NCI-H345 treated with DMSO at 0.1 percent for 48 hours (cell line): ENCODE measurements around the gene CA7.

ENCODE experiments used
- DNase-seq: peaks from one replicate; lab custom pipeline; 2025; ENCODE audit not compliant: unreplicated experiment; lab: John Stamatoyannopoulos, UW

Gene CA7

DNA sequence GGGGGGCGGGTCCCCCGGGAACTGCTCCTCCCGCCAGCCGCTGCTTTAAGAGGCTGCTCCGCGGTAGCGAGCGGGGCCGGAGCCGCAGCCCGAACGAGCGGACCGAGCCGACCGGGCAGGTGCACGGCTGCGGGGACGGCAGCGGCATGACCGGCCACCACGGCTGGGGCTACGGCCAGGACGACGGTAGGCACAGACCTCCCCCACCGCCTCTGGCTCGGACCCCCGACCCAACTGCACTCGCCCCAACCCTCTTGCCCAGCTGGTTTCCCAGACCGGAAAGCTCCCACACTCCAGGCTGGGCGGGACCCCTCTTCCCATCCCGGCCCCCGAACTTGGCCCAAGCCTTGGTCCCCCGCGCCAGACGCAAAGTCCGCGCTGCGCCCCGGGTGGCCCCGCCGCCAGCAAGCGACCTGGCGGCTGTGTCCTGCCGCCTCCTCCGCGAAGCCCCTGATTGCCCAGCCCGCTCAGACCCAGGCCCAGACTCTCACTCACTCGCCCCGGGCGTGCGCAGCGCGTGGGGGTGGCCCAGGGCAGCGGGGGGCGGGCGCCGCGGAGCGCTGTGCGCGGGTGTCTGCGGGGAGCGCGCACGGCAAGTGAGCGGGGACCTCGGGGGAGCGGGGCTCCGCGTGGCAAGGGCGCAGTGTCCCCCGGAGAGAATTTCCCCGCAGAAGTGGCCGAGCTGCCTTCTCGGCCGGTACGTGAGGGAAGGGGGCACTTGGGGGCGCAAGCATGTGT is at the start of gene CA7:
TSS of gene CA7 (plus strand) at position 73 of the 738 bp plus-strand sequence. CDS start at position 147, 74 bp downstream.
- DNase-seq = no peak

DNA sequence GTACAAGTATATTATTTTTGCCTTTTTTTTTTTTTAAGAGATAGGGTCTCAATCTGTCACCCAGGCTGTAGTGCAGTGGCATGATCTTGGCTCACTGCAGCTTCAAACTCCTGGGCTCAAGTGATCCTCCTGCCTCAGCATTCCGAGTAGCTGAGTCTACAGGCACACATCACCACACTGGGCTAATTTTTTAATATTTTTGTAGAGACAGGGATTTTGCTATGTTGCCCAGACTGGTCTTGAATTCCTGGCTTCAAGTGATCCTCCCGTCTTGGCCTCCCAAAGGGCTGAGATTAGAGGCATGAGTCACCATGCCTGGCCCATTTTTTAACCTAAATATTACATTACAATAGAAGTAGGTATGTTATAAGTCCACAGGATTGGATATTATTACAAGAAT is 46.1 kb upstream of the CA7 start:
- no peak for DNase-seq

DNA sequence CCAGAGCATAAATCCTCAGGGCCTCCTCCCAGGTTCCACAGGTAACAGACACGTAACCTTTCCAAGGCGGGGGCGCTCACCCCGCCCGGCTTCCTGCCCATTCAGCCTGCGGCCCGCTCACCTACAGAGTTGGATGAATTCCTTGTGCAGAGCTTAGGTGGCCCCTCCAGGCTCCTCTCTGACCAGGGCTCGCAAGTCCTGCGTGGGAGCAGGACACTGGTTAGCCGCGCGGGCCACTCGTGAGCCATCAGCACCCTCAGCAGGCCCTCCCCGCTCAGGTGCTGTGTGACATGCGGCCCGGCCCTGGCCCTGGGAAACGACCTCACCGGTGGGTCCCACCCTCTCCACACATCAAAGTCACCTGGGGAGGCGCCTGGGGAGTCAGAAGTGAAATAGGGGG is 43.4 kb upstream of the CA7 start:
- DNase-seq = no peak

- DNase-seq = no peak
These were observed 42.7 kb upstream of the CA7 start, which contains the start of gene TERB1 for GRCh38 chr16:66801320-66802105. Gene TERB1, minus strand, starts transcription at chr16:66801584. Its CDS starts 4,786 bp downstream, at chr16:66796798.

- DNase-seq = no peak
These were observed 42.1 kb upstream of the CA7 start for GRCh38 chr16:66802159-66802558.

DNA sequence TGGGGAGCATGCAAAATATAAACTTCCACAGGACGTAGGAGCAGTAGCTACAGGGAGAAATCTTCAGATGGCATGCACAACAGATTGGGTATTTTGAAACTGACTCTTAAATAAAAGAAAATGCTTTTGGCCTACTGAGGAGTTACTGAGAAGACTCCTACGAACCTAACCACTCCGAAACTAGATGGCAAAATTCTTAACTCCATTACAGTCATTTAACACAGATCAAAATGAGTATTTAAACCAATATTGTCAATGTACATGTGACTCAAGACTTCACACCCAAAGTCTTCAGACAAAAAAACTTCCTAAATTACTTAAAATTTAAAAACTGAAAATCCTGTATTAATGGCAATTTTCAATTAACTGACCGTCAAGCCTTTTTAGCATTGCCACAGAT is 34.4 kb upstream of the CA7 start:
- no peak for DNase-seq

GRCh38 chr16:66810391-66810790 is 33.8 kb upstream of the CA7 start:
- DNase-seq = no peak

- no peak for DNase-seq
These were observed 33.2 kb upstream of the CA7 start for GRCh38 chr16:66811043-66811442.

GRCh38 chr16:66814734-66815133 is 29.5 kb upstream of the CA7 start:
- no peak for DNase-seq

DNA sequence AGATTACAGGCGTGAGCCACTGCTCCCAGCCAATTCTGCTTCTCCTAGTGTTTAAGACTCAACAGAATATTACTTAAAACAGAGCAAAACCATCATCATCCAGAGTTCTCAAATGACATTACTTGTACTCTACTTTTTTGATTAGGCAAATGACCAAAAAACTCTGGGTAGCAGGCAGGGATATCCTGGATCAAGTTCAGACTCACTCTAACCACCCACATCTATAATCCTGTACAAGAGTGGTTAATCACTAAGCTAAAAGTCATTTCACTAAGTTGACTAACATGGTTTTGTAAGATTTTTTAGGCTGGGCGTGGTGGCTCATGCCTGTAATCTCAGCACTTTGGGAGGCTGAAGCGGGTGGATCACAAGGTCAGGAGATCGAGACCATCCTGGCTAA is 20.2 kb upstream of the CA7 start:
- DNase-seq = no peak

DNA sequence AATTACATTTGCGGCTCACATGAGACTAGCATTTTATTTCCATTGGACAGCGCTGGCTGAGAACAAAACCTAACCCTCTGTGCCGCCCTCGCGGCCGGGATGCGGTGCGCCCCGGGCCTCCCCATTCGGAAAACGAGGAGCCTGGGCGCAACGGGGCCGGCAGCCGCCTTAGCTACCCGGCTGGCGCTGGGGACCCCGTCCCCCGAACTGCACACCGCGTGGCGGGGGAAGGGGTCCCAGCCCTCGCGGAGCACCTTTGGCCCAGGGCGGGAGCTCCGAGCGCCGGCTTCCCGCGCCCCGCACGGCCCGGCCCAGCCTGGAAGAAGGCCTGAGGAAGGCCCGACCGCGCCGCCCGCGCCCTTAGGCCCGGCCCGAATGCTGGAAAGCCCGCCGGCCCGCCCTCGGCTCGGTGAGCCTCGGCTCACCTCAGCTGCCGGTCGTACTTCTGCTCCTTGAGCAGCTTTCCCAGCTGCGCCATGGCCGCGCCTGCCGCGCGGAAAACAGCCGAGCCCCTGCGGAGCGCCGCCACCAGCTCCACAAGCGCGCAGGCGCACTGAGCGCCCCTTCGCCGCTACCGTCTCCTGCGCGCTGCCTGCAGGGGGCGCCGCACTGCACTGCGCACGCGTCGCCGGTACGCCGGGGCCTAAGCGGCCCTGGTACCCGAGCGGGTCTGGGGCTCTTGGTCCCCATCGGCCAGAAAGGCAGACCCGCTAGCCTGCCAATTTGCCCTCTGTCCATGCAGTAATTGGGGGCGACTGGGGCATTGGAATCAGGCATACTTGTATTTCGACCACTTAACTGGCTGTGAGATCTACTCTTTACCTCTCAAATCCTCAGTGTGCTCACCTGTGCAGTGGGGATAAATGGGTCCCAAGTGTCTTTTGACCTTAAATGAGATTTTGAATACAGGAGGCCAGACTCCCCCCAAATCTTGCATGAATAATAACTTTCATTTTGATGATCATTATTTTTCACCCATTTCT is 13.5 kb upstream of the CA7 start, which contains the start of gene NAE1:
TSS of gene NAE1 (minus strand) at position 555 of the 983 bp plus-strand sequence. CDS start at position 478, 77 bp downstream.
- DNase-seq = peak; percentile 77

- DNase-seq = no peak
These were observed 12.0 kb upstream of the CA7 start for GRCh38 chr16:66832190-66832589.

GRCh38 chr16:66832661-66833305 is 11.4 kb upstream of the CA7 start:
- no peak for DNase-seq

GRCh38 chr16:66834746-66835145 is 9.5 kb upstream of the CA7 start:
- no peak for DNase-seq

GRCh38 chr16:66840883-66841282 is 3.3 kb upstream of the CA7 start:
- DNase-seq = no peak

DNA sequence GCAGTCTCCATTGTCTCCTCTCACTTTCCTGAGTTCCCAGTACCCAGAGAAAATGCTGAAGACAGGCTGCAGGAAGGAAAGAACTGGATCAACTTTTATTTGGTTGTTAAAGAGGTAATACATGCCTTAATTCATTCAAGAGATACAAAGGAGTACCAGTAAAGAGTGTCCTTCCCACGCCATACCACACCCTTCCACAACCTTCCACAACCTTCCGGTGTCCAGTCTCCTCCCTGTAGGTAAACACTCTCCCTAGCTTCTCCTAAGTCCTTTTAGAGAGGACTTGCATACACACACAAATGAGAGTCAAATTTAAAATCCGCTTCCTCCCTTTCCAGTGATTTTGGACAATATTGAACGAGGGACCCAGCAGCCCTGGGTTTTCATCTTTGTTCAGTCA is 2.8 kb upstream of the CA7 start:
- DNase-seq = no peak

- no peak for DNase-seq
These were observed 1.4 kb upstream of the CA7 start for GRCh38 chr16:66842765-66843164.

GRCh38 chr16:66843191-66843590 is 1.0 kb upstream of the CA7 start:
- DNase-seq = no peak

- DNase-seq = no peak
These were observed 239 bp upstream of the CA7 start for GRCh38 chr16:66844009-66844341.

GRCh38 chr16:66845080-66845410 is 831 bp downstream of the CA7 start:
- no peak for DNase-seq

DNA sequence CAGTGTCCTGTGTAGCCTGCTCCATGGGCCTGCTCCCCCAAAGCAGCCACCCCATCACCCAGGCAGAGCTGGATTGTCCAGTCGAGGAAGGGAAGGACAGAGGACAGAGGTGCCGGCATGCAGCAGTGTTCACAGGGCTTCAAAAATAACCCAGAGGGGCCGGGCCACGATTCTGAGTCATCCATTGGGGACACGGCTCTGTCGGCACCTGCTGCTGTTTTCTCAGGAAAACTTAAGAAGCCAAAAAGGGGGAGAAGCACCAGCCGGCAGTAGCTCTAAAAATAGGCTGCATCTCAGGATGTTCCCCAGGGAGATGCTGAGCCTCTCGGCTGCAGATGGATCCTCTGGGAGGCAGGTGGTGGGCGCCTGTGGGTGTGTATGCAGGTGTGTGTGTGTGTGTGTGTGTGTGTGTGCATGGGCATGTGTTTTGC is 1.6 kb downstream of the CA7 start:
- peak; percentile 22 for DNase-seq
